Measurements from ENCODE around the gene HIKESHI. TPM values are rescaled to one million over a fixed set of nuclear protein-coding genes. Genes with fewer than 3 reads are reported as not detected.
A peak's percentile ranks its signal among the peaks of the same experiment; 100 is the strongest.

HIKESHI gene
- total RNA-seq, 1 experiment from 2014 or later, result 53.9 TPM

DNA sequence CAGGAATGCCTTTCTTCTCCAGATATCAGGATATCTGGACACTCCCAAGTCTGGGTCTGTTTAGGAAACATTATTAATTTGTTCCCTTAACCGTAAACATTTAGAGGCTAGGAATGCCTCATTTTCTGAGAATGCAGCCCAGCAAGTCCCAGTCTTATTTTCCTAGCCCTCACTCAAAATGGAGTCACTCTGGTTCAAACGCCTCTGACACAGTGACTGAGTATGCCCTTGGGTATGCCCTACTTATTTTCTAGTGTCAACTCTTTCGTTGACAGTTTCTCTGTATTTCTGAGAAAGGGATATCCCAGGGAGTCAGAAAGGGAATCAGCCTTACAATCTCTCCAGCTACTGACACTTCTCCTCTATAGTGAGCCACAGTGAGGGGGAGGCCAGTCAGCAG lies 56.7 kb downstream of the HIKESHI start:
- TF ChIP-seq, protein P1, sequence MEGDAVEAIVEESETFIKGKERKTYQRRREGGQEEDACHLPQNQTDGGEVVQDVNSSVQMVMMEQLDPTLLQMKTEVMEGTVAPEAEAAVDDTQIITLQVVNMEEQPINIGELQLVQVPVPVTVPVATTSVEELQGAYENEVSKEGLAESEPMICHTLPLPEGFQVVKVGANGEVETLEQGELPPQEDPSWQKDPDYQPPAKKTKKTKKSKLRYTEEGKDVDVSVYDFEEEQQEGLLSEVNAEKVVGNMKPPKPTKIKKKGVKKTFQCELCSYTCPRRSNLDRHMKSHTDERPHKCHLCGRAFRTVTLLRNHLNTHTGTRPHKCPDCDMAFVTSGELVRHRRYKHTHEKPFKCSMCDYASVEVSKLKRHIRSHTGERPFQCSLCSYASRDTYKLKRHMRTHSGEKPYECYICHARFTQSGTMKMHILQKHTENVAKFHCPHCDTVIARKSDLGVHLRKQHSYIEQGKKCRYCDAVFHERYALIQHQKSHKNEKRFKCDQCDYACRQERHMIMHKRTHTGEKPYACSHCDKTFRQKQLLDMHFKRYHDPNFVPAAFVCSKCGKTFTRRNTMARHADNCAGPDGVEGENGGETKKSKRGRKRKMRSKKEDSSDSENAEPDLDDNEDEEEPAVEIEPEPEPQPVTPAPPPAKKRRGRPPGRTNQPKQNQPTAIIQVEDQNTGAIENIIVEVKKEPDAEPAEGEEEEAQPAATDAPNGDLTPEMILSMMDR (IDR thresholded peaks at IDR 0.05; ENCODE audit: unreplicated experiment), result no peak
- no peaks in the 10 kb centered on the region for H3K36me3 Mint-ChIP-seq (ENCODE audit: insufficient read depth, unreplicated experiment)
- no peak overlapping the region for H3K27ac Mint-ChIP-seq (ENCODE audit: low read depth, unreplicated experiment)
- intact Hi-C loops (cut with micrococcal nuclease), result no loop called here
- H3K27me3 Mint-ChIP-seq (ENCODE audit: insufficient read depth, unreplicated experiment), result no peaks in the 10 kb centered on the region
- ChIA-PET POLR2A (interaction anchor here (1.4 to 3.5 kb wide), 2 partner anchors 10 to 14 kb away, joined by 4 to 8 read pairs; no protein-coding TSS in a partner anchor), CTCF (interaction anchor here (0.6 to 7.4 kb wide), 10 partner anchors 12 to 888 kb away, joined by 3 to 81 read pairs (median 4); no protein-coding TSS in a partner anchor)
- BruUV-seq (replicated peaks), result no TSS peak
- no peaks in the 10 kb centered on the region for H3K4me1 Mint-ChIP-seq (ENCODE audit: insufficient read depth, unreplicated experiment)
- no peak for DNase-seq (ENCODE audit: unreplicated experiment)
- no peak overlapping the region for H3K4me3 Mint-ChIP-seq (ENCODE audit: unreplicated experiment)
- H3K9me3 Mint-ChIP-seq (ENCODE audit: unreplicated experiment), result no peaks in the 10 kb centered on the region

GRCh38 chr11:86360775-86361395 lies 58.8 kb downstream of the HIKESHI start:
- BruUV-seq (replicated peaks), result no TSS peak
- Mint-ChIP-seq H3K4me1 (ENCODE audit: insufficient read depth, unreplicated experiment) (no peaks in the 10 kb centered on the region), H3K9me3 (ENCODE audit: unreplicated experiment) (no peaks in the 10 kb centered on the region), H3K27ac (ENCODE audit: low read depth, unreplicated experiment) (no peak overlapping the region), H3K27me3 (ENCODE audit: insufficient read depth, unreplicated experiment) (no peaks in the 10 kb centered on the region), H3K4me3 (ENCODE audit: unreplicated experiment) (no peak overlapping the region), H3K36me3 (ENCODE audit: insufficient read depth, unreplicated experiment) (no peaks in the 10 kb centered on the region)
- intact Hi-C loops (cut with micrococcal nuclease), result loop anchor here (2.0 to 5.0 kb wide), 3 partner anchors 46 to 458 kb away; no protein-coding TSS in a partner anchor
- ChIA-PET POLR2A (interaction anchor here (0.6 to 1.8 kb wide), 4 partner anchors 26 to 93 kb away, joined by 3 to 4 read pairs (median 3); no protein-coding TSS in a partner anchor), CTCF (interaction anchor here (0.6 to 7.4 kb wide), 48 partner anchors 8 to 560 kb away, joined by 3 to 81 read pairs (median 6); partner anchors contain the start of genes CCDC81 and CCDC83)
- TF ChIP-seq, protein P1 (IDR thresholded peaks at IDR 0.05; ENCODE audit: unreplicated experiment), result peak; percentile 28
- DNase-seq (ENCODE audit: unreplicated experiment), result peak; percentile 44

DNA sequence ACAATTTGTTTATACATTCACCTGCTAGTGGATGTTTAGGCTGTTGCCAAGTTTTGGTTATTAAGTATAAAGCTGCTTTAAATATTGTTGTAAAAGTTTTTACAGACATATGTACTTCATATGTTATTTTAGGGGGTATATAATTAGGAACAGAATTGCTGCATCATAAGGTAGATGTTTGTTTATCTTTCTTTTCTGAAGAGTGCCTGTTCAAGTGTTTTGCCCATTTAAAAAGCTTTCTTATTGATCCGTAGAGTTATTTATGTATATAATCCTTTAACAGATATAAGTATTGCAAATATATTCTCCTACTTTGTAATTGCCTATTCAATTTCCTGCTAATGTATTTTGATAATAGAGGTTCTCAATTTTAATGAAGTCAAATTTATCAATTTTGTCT lies 61.4 kb downstream of the HIKESHI start:
- Mint-ChIP-seq H3K27ac (ENCODE audit: low read depth, unreplicated experiment) (no peak overlapping the region), H3K27me3 (ENCODE audit: insufficient read depth, unreplicated experiment) (no peaks in the 10 kb centered on the region), H3K36me3 (ENCODE audit: insufficient read depth, unreplicated experiment) (no peaks in the 10 kb centered on the region), H3K9me3 (ENCODE audit: unreplicated experiment) (no peaks in the 10 kb centered on the region), H3K4me1 (ENCODE audit: insufficient read depth, unreplicated experiment) (no peaks in the 10 kb centered on the region), H3K4me3 (ENCODE audit: unreplicated experiment) (no peak overlapping the region)
- ChIA-PET POLR2A (interaction anchor here (1.1 to 1.8 kb wide), 3 partner anchors 8 to 28 kb away, joined by 3 to 5 read pairs (median 4); no protein-coding TSS in a partner anchor), CTCF (interaction anchor here (0.5 to 7.4 kb wide), 8 partner anchors 27 to 553 kb away, joined by 3 to 81 read pairs (median 4); no protein-coding TSS in a partner anchor)
- TF ChIP-seq, protein P1 (IDR thresholded peaks at IDR 0.05; ENCODE audit: unreplicated experiment), result no peak
- no peak for DNase-seq (ENCODE audit: unreplicated experiment)
- no TSS peak for BruUV-seq (replicated peaks)
- intact Hi-C loops (cut with micrococcal nuclease), result loop anchor here (5.0 kb wide), 2 partner anchors 44 to 94 kb away; no protein-coding TSS in a partner anchor

DNA sequence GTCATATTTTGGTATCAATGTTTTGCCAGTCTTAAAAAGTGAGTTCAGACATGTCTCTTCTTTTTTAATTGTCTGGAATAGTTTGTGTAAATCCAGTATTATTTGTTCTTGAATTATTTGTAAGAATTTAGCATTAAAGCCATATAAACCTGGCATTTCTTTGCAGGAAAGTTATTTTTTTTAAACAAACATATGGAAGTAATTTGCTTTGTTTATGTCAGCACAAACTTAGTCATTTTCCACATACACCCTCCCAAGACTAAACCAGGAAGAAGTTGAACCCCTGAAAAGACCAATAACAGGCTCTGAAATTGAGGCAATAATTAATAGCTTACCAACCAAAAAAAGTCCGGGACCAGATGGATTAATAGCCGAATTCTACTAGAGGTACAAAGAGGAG lies 63.5 kb downstream of the HIKESHI start:
- Mint-ChIP-seq H3K36me3 (ENCODE audit: insufficient read depth, unreplicated experiment) (no peaks in the 10 kb centered on the region), H3K27ac (ENCODE audit: low read depth, unreplicated experiment) (no peak overlapping the region), H3K9me3 (ENCODE audit: unreplicated experiment) (no peaks in the 10 kb centered on the region), H3K27me3 (ENCODE audit: insufficient read depth, unreplicated experiment) (no peaks in the 10 kb centered on the region), H3K4me3 (ENCODE audit: unreplicated experiment) (no peak overlapping the region), H3K4me1 (ENCODE audit: insufficient read depth, unreplicated experiment) (peaks cover 6% of the 10 kb centered on the region)
- intact Hi-C loops (cut with micrococcal nuclease), result no loop called here
- DNase-seq (ENCODE audit: unreplicated experiment), result no peak
- ChIA-PET CTCF (interaction anchor here (7.4 kb wide), 1 partner anchor 55 kb away, joined by 81 read pairs; no protein-coding TSS in a partner anchor), POLR2A (no interaction called here)
- no TSS peak for BruUV-seq (replicated peaks)
- TF ChIP-seq, protein P1 (IDR thresholded peaks at IDR 0.05; ENCODE audit: unreplicated experiment), result no peak

Data from MCF 10A (cell line).